ENCODE data around the gene DNAH17. TPM values are rescaled to one million over a fixed set of nuclear protein-coding genes. Genes with fewer than 3 reads are reported as not detected.

The DNAH17 gene
- total and polyA plus RNA-seq, 2 of the 13 experiments (the other 11 are each of a cell fraction or from before 2014, with no cell fraction given), result 0.86 to 1.6 TPM

DNA sequence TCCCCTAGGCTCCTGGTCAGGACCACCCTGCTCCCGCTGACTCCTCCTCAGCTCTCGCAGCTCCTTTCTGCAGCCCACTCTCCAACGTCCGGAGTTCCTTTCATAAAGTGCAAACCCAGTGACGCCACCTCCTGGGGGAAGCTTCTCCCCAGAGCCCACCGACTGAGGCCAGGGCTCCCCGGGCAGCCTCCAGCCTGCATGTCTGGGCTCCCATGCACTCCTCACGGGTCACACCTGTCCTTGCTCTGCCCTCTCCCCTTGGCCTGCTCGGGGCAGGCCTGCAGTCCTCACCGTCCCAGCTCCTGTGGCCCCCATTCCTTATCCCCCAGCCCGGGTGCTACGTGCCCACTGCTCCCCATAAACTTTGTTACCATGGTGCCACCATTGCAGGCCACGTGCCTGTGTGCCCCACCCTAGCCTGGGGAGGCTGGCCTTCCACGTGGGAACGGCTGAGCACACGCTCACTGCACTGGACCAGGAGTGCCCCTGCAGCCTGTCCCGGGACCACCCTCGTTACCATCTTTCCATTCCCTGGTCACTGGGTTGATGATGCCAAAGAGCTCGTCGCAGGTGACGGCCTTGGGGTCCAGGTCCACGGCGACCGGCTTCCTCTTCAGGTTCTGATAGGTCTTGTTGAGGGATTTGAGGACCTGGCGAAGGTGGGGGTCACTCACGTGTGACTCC lies 84.9 kb downstream of the DNAH17 start:
- Histone ChIP-seq H3K9me3 (ENCODE audit: low read length) (no peaks in the 10 kb centered on the region), H2AFZ (ENCODE audit: low read length) (no peak overlapping the region), H3K9ac (ENCODE audit: insufficient read depth, low read depth, low read length) (no peak overlapping the region), H3K27me3 (ENCODE audit: control insufficient read depth in 1 of 2, insufficient read depth in 2 of 2, low read length in 2 of 2) (peaks cover 2 to 53% of the 10 kb centered on the region in 2 experiments; a peak in 4 of 5 replicates), H4K20me1 (ENCODE audit: insufficient read depth, low read length) (no peaks in the 10 kb centered on the region), H3K4me2 (ENCODE audit: low read depth, low read length) (no peak overlapping the region), H3K4me1 (ENCODE audit: insufficient read depth, low read length) (peaks cover 19% of the 10 kb centered on the region), H3K4me3 (replicated peaks in 1 of 3; ENCODE audit: insufficient read depth in 1 of 3, low read depth in 2 of 3, low read length in 3 of 3) (no peak overlapping the region), H3K36me3 (replicated peaks in 1 of 2; ENCODE audit: control insufficient read depth in 1 of 2, insufficient read depth in 2 of 2, low read length in 2 of 2) (no peaks in the 10 kb centered on the region), H3K79me2 (ENCODE audit: insufficient read depth, low read length) (no peaks in the 10 kb centered on the region), H3K27ac (ENCODE audit: extremely low read length, insufficient read depth, low read length) (no peak overlapping the region)
- no peak for FAIRE-seq
- ChIA-PET CTCF (ENCODE audit: low intra/inter-chr PET ratio, low total read pairs) (no interaction called here), POLR2A (no interaction called here)
- BruUV-seq (replicated peaks), result no TSS peak
- DNase-seq (ENCODE audit: low spot score), result no peak
- 66% methylated on average over 26 of the region's 26 CpGs for WGBS (ENCODE audit: low lambda C conversion rate)
- no peak for ATAC-seq
- peak; percentile 27; the same call in 1 of the 2 replicates for TF ChIP-seq ZNF768 (CRISPR knock-in tag; IDR thresholded peaks at IDR 0.05)
- TF ChIP-seq, protein P1, sequence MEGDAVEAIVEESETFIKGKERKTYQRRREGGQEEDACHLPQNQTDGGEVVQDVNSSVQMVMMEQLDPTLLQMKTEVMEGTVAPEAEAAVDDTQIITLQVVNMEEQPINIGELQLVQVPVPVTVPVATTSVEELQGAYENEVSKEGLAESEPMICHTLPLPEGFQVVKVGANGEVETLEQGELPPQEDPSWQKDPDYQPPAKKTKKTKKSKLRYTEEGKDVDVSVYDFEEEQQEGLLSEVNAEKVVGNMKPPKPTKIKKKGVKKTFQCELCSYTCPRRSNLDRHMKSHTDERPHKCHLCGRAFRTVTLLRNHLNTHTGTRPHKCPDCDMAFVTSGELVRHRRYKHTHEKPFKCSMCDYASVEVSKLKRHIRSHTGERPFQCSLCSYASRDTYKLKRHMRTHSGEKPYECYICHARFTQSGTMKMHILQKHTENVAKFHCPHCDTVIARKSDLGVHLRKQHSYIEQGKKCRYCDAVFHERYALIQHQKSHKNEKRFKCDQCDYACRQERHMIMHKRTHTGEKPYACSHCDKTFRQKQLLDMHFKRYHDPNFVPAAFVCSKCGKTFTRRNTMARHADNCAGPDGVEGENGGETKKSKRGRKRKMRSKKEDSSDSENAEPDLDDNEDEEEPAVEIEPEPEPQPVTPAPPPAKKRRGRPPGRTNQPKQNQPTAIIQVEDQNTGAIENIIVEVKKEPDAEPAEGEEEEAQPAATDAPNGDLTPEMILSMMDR (CRISPR knock-in tag; IDR thresholded peaks at IDR 0.05), result peak; percentile 25
- no peak for TF ChIP-seq MBD4 (IDR thresholded peaks at IDR 0.05; ENCODE audit: borderline replicate concordance, low read length)
- TF ChIP-seq ZNF687 (CRISPR knock-in tag; IDR thresholded peaks at IDR 0.05), result 0 out of 2 replicates have a peak, but pooled peaks have one; percentile 0
- intact Hi-C loops (cut with micrococcal nuclease; ENCODE audit: unreplicated experiment), result loop anchor here (10.0 kb wide), 1 partner anchor 303 kb away; no protein-coding TSS in a partner anchor
- in situ Hi-C loops (cut with HindIII; ENCODE audit: extremely low pct_ligation_motif_present, low pct_unique_long_range_greater_than_20kb), result loop anchor here (10.0 kb wide), 1 partner anchor 113 kb away; no protein-coding TSS in a partner anchor

Data from HepG2 (cell line).